Activated CD8-positive, alpha-beta memory T cell treated with anti-CD3 and anti-CD28 coated beads, Interleukin-2, amount 50 U/mL, for 1 hour (primary cell): ENCODE results near the gene EIF3I.
A peak's percentile ranks its signal among the peaks of the same experiment; 100 is the strongest.
"Not testable (repeated sequence)": the region's sequence is repeated elsewhere in the genome, so short reads cannot be mapped to it uniquely, and the experiment has no call there.

Source experiments
- DNase-seq: peaks from one replicate; pipeline ENCODE4 v3.0.0-alpha.2; 2020; ENCODE audit errors: extremely low read depth

Gene EIF3I

DNA sequence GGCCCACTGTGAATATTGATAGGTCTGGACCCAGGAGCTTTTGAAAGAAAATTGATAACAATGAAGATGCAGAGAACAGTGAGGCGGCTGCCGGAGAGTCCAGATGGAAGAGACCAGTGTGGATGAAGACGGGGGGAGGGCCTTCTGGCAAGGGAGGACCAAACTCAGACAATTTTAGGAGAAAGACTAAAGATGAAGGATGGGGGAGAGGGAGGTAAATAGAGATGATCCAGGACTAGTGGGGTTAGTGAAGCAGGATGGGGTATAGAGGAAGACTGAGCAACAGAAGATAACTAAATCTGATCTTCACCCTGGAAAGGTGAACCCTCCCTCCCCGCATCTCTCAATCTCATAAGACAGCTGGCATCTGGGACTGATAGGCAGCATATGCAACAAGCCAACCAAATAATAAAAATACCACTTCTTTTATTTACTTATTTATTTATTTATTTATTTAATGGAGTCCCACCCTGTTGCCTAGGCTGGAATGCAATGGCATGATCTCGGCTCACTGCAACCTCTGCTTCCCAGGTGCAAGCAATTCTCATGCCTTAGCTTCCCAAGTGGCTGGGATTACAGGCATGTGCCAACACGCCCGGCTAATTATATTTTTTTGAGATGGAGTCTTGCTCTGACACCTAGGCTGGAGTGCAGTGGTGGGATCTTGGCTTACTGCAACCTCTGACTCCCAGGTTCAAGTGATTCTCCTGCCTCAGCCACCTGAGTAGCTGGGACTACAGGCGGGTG is 10.5 kb downstream of the EIF3I start:
- no peak for DNase-seq

DNA sequence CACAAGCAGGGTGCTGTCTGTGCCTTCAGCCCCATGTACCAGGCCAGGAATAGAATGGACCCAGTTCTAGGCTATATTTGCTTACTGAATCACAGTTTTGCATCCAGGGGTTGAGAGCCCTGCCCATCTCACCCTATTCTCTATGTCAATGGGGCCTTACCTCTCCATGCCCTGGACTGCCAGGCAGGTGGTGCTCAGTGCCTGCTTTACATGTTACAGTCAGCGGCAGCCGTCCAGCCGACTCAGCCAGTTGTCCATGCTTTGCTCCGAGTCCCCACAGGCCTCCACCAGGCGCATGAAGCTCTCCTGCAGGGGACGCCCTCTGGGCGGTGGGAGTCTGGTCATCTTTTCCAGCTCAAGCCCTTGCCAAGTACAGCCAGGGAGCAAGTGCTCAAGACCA is 12.6 kb downstream of the EIF3I start:
- no peak for DNase-seq

DNA sequence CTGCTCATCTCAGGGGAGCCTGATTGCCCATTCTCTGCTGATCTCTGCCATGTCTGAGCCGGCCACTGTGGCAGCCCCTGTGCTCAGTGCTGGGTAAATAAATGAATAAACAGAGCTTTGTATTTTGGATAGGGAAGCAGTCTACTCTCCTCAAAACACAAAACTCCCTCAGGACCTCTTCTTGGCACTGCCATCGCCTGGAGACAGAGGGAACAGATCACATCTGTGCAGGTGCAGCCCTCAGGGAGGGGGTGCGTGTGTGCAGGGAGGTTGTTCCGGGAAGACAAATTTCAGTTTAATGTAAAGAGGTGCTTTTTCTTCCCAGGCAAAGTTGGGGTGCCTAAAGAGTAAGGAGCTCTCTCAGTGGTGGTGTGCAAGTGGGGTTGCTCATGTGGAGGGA is 17.1 kb downstream of the EIF3I start:
- DNase-seq = no peak

DNA sequence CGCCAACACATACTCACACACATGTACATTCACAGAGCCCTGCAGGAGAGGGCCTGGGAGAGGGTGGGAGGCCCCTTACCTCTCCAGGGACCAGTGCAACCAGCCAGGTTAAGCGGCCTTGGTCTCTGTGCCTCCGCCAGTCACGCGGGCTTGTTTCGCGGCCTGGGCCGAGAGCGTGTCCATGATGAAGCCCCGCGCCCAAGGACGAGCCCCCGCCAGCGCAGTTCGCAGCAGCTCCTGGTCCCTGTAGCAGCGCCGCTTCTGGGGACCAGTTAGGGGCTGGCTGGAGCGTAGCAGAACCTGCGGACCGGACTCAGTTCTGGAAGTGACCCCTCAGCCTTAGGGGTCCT is 17.6 kb downstream of the EIF3I start:
- no peak for DNase-seq

DNA sequence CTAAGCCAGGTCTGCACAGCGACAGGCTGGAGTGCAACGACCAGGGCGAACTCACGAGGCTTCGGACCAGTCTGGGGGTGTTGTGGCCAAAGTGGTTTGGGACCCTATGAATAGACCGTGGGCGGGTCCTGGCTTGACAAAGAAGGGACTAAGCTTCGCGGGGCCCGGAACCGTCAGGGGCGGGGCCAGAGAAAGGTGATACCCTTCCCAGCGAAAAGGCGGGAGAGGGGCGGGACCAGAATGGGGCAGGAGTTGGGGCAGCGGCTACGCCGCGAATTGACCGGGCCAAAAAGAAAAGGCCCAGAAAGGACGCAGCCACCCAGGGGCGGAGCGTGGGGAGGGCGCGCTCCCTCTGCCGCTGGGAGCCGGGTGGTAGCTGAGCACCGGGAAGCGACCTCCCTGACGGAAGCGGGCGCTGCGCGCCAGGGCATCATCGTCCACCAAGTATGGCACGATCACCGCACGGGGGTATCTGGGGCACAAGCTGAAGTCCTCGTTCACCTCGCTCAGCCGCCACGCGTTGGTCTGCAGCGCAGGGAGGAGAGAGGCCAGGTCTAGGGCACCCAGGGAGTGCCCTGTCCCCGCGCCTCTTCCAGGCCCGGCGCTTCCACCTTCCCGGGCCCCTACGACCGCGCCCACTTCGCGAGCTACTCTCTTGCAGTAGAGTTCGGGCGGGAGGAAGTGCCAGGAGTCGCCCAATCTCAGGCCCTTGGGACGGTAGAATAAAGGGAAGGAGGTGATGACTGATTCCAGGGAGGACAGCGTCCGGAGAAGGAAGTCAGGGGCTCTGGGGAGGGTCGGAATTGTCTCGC is 18.1 kb downstream of the EIF3I start:
- no peak for DNase-seq

DNA sequence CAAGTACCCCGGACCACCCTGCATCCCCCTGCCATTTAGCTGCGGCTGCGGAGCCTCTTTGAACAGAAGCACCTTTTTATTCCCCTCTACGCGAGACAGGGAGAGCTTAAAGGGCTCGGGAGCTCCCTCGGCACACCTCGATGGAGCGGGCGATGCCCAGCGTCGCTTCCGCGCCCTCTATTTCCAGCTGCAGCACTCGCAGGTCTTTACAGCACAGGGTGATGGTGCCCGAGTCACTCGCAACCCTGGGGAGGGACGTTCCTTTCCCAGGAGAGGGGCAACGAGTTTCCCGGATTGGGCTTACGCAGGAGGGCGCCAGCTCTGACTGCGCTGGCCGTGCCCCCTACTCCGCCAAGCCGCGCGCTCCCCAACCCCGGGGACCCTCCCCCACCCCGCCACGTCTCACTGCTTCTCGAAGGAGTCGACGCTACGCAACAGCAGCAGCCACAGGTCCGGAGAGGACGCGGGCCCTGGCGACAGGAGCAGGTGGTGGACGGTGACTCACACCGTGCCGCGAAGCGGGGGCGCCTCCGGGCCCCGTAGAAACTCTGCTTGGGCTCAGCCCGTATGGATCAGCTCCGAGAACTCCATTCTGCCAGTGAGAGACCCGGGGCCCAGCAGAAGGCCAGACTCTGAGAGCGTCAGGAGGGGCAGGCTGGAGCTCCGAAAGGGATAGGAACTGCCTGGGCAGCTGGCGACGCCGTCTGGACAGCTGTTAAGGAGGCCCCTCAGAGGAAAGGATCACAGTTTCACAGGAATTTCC is 19.0 kb downstream of the EIF3I start:
- DNase-seq = no peak

DNA sequence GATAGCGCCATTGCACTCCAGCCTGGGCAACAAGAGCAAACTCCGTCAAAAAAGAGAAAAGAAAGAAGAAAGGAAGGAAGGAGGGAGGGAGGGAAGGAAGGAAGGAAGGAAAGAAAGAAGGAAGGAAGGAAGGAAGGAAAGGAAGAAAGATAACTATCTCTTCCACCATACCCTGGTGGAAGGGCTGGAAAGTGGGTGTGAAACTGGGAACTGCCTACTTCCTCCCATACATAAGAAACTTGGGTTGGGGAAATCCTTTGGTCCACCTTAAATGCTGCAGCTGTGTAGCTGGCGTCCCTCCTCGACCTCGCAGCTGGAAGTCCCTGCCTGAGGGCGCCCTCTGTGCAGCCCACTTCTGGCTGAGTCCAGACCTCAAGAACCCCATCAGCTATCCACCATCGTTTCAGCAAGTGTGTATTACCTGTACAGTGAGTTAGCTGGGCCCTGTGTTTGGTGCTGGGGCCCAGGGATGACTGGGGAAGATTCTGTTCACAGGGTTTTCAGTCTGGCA is 20.2 kb downstream of the EIF3I start:
- DNase-seq = no peak

DNA sequence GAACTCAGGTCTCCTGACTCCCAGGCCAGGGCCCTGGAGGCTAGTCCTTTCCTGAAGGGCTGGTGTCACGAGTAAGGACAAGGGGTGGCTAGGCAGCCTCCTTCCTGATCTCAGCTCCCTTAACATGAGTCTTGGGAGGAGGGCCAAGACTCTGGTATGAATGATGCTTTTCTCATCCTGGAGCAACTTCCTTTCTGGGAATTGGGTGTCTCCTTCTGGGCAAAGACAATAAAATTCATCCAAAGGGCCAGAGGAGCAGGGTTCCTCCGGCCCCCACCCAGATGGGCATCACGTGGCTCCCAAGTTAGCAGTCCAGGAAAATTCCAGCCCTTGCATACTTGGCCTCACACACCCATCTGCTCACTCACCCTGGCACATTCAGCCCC is 24.7 kb downstream of the EIF3I start, which contains the start of gene FAM167B:
FAM167B (plus strand) TSS at position 335 of the 386 bp plus-strand sequence. CDS start 200 bp downstream, outside the sequence.
- DNase-seq = no peak

DNA sequence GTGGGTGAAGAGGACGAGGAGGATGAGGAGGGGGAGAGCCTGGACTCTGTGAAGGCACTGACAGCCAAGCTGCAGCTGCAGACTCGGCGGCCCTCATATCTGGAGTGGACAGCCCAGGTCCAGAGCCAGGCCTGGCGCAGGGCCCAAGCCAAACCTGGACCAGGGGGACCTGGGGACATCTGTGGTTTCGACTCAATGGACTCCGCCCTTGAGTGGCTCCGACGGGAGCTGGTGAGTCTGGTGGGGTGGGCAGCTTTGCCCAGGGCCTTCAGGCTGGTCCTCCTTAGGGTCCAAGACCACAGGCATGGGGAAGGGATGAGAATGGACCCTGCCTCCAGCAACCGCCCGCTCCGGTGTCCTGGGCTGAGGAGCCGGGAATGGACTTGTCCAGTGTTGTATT is 25.2 kb downstream of the EIF3I start:
- no peak for DNase-seq

DNA sequence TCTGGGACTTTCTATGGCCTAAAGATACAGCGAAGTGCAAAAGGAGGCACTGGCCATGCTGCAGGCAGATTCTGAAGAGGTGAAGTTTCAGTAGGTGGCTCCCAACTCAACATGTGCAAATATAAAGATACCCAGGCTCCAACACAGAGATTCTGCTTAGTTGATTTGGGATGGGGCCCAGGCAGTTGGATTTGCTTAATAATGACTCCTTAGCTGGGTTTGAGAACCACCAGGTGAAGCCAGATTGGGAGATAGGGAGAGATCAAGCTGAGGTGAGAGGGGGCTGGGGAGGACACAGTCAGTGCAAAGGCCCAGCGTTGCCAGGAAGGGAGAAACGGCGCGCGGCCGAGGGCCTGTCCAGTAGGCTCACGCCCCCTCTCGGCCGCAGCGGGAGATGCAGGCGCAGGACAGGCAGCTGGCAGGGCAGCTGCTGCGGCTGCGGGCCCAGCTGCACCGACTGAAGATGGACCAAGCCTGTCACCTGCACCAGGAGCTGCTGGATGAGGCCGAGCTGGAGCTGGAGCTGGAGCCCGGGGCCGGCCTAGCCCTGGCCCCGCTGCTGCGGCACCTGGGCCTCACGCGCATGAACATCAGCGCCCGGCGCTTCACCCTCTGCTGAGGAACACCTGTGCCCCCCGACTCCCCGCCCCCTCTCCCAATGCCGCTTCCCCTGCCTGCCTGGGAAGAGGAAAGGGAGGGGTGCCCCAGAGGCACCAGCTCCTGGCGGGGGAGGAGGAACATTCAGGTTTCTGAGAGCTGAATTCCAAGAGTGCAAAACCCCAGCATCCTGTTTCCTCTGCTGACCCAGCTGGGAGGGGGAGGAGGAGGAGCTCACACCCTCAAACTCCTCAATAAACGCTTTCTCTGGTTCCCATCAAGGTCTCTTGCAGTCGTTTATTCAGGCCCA is 26.0 kb downstream of the EIF3I start:
- no peak for DNase-seq

DNA sequence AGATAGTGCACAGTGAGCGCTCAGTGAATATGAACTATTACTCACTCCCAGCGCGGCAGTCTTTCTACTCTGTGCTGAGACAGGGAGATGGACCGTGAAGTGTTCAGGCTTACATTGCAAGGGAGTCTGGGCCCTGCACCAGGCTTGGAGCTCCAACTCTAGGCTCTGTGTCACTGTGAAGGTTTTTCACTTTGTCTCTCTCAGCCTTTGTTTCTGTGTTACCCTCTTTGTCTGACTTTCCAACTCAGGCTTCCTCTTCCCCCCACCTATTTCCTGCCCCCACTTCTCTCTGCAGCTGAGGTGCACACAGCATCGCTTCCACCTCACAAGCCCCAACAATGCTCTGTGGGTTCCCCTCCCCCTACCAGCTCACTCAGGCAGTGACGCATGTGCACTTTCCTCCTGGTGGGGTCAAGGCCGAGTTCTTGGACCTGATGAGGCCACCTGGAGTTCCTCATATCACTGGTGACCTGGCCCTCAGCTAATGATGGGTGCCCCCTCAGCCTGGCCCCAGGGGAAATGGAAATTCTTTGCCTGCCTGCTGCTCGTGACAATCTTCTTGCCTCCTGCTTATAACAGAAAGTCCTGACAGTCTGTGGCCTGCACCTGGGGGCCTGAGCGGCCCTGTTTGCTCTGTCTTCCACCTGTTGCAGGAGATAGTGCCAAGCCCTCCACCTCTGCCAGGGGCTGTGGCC is 27.8 kb downstream of the EIF3I start:
- DNase-seq = peak; percentile 79

DNA sequence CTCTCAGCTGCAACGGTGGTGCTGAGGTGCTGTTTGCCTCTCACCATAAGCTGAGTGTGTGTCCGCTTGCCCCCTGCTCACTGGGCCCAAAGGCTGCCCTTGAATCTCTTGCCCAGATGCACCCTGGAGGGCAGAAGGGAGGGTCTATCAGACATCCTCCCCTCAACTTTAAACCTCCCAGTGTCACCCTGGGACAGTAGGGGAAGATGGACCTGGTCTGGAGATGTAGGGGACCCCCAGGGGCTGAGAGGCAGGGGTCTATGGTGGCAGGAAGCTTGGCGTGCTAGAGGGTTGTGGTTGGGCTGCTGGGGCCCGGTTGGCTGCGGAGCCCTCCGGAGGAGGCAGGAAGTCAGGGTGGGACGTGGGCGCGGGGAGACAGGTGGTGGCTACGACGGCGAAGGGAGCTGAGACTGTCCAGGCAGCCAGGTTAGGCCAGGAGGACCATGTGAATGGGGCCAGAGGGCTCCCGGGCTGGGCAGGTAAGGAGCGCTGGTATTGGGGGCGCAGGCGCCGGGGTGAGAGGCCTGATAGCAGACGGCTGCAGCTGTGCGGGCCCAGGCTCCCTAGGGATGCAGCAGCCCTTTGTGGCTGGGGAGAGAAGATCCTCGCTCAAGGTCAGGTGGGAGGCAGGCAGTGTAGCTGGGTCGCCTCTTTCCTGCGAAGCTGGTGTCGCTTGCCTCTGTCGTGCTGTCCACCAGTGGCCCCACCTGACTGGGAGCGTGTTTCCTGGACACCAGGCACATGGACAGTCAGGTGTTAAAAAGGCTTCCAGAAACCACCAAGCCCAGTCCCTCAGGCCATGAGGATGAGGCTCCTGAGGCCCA is 28.9 kb downstream of the EIF3I start, which contains the start of gene LCK:
LCK (plus strand) TSS at position 373 of the 824 bp plus-strand sequence. CDS start 23,065 bp downstream, outside the sequence.
- no peak for DNase-seq

DNA sequence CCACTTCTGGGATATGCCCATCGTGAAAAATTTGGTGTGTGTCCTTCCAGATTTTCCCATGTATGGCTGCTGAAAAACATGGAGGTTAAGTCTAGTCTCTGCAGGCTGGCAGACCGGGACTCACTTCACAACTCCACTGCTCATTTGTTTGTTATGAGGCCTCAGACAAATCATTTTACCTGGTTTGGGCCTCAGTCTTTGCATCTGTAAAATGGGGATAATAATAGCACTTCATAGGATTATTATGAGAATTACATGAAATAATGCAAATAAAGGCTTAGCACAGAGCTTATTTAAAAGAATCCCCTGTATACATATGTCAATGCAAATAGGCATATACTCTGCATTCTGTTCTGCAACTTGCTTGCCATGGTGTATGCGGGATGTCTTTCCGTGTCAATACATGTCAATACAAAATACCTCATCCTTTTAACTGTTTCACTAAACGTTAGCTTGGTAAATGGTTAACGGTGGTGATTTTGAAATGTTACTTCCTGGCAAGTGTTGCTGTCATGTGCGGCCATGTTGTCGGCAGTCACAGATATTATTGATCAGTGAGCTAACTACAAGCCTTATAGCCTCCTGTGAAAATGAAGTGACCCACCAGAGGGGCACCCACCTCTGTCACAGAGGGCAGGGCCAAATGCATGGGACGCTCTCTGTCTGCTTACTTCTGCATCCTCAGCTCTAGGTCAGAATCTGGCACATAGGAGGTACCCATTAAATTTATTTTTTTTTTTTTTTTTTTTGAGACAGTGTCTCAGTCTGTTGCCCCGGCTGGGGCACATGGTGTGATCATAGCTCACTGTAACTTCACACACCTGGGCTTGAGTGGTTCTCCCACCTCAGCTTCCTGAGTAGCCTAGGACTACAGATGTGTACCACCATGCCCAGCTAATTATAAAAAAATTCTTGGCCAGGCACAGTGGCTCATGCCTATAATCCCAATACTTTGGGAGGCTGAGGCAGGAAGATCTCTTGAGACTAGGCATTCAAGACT is 33.2 kb downstream of the EIF3I start:
- no peak for DNase-seq

DNA sequence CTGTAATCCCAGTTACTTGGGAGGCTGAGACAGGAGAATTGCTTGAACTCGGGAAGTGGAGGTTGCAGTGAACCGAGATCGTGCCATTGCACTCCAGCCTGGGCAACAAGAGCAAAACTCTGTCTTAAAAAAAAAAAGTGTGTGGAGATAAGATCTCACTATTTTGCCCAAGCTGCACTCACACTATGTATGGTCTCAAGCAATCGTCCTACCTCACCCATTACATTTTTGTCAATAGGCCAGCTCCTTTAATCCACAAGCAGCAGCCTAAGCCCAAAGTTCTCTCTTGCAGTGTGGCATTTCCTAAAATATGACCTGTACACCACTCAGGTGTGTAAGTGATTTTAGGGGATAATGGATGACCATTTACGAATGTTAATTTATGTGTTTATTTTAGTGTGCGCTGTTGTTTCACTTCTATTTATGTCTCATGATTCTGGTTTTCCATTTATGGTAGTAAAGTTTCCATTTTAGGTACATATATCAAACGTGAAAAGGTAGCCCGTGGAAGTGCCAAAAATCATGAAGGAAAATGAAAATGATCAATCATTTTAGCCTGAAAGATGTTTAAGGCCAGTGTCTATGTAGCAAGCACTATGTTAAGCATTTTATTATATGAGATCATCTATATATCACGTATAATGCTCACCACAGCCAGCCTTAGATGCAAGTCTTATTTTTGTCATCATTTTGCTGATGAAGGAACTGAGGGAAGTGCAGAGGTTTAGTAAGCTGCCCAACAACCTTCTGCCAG is 34.4 kb downstream of the EIF3I start:
- no peak for DNase-seq

DNA sequence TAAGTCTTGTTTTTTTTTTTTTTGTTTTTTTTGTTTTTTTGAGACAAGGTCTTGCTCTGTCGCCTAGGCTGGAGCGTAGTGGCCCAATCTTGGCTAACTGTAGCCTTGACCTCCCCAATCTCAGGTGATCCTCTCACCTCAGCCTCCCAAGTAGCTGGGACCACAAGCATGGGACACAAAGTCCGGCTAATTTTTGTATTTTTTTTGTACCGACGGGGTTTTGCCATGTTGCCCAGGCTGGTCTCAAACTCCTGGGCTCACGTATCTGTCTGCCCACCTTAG is 35.0 kb downstream of the EIF3I start:
- DNase-seq = no peak

DNA sequence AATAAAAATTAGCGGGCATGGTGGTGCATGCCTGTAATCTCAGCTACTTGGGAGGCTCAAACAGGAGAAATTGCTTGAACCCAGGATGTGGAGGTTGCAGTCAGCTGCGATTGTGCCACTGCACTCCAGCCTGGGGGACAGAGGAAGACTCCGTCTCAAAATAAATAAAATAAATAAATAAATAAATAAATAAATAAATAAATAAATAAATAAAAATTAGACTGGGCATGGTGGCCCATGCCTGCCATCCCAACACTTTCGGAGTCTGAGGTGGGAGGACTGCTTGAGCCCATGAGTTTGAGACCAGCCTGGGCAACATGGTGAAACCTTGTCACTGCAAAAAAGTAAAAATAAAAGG is 41.0 kb downstream of the EIF3I start:
- DNase-seq = not testable (repeated sequence)

DNA sequence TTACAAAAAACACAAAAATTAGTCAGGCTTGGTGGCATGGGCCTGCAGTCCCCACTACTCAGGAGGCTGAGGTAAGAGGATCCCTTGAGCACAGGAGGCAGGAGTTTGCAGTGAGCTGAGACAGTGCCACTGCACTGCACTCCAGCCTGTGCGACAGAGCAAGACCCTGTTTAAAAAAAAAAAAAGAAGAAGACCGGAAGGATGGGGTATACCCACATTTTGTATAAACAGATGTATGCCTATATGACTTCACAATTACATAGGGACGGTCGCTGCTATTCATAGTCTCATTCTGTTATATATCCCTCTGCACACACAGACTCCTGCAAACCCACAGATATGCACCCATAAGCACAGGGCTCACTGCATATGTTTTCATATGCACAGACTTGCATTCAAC is 41.5 kb downstream of the EIF3I start:
- no peak for DNase-seq

DNA sequence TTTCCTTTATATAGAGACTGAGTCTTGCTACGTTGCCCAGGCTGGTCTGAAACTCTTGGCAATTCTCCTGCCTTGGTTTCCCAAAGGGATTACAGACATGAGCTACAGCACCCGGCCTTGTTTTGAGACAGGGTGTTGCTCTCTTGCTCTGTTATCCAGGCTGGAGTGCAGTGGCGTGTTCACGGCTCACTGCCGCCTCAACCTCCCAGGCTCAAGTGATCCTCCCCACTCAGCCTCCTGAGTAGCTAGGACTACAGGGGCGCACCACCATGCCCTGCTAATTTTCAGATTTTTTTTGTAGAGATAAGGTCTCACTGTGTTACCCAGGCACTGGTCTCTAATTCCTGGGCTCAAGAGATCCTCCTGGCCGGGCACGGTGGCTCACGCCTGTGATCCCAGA is 43.6 kb downstream of the EIF3I start:
- no peak for DNase-seq
